C1 segment of cervical spinal cord (tissue), 14 donors: ENCODE data around the gene OSM.
"Not testable (repeated sequence)": the region's sequence is repeated elsewhere in the genome, so short reads cannot be mapped to it uniquely, and the experiment has no call there.

Experiments
- DNase-seq, 14 donors: peaks; one replicate each; lab custom pipeline; 2025; lab: John Stamatoyannopoulos, UW

Gene OSM

GRCh38 chr22:30228509-30229359 is 37.9 kb downstream of the OSM start:
- no peak for DNase-seq

DNA sequence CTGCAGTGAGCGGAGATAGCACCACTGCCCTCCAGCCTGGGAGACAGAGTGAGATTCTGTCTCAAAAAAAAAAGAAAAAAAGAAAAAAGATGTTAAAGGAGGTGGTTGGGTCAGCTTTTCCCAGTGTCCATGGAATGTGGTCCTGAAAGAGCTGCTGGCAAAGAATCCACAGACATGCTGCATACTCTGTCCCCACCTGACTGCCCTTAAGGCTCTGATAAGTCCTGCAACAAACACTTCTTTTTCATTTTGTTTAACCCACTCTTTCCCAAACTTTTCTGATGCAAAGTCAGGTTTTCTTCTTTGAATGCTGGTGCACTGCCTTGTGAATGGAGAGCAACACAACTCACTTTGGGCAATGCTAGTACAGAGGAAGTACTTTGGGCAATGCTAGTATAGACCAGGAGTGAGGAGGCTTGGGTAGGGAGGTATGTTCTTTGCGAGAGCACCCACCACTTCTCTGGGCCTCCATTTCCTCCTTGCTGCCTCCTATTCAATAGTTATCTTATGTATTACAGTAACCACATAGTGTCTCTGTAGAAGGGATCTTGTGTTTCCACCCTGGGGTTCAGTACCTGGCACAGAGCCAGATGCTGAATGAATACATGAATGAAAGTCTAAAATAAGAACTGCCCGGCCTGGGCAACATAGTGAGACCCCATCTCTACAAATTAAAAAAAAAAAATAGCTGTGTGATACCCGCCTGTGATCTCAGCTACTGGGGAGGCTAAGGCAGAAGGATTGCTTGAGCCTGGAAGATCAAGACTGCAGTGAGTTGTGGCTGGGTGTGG is 39.0 kb downstream of the OSM start:
- no peak for DNase-seq

DNA sequence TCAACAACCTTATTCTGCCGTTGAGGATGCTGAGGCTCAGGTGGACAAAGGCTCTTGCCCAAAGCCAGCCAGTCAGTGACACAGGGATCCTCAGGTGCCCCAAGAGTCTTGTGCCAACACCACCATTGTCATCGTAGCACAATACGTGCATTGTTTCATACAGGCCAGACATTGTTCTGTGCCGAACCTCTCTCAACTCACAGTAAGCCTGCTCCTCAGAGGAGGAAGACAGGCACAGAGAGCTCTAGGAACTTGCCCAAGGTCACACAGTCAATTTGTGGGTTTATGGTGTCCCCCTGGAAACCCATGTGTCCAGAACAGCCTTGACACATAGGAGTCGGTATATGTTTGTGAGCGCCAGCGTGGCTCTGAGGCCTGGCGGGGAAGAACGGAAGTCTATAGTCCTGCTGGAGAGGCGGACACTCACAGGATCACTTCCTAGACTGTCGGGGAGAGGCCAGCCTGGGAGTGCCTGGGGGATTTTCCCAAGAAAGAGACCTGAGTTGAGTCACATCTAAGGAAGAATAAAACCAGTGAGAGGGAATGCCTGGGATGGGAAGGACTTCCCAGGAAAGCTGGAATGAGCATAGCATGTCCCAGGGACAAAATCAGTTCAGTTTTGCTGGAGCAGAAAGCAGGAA is 40.3 kb downstream of the OSM start:
- DNase-seq = no peak

GRCh38 chr22:30225220-30225927 is 41.3 kb downstream of the OSM start:
- no peak for DNase-seq

DNA sequence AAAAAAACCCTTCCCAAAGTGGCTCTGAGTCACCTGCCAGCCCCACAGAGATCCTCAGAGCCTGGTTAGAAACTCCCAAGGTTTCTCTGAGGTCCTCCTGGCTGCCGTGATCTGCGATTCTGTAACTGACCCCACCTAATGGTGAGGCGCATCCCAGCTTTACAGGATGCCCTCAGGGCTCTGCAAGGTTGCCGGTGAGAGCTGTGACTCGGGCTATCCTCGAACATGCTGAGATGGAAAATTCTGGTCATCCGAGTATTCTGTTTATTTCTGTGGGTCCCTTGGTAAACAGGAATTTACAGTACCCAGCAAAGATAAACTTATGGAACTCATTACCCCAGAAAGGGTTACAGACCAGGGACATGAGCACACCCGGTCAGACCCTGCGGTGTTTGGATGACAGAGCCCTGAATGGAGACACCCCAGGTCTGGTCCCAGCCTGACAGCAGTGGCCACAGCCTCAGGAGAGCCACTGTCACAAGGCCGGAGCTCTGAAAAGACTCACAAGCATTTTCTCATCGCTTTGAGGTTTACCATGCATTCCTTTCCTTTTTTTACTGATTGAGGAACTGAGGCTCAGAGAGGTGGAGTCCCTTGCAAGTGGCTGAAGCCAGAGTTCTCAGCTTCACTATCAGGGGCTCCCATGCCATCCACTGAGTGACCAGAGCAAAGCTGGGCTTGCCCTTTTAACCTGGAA is 42.3 kb downstream of the OSM start:
- no peak for DNase-seq

GRCh38 chr22:30223303-30223702 is 43.3 kb downstream of the OSM start:
- no peak for DNase-seq

GRCh38 chr22:30222321-30222720 is 44.3 kb downstream of the OSM start:
- DNase-seq = no peak

DNA sequence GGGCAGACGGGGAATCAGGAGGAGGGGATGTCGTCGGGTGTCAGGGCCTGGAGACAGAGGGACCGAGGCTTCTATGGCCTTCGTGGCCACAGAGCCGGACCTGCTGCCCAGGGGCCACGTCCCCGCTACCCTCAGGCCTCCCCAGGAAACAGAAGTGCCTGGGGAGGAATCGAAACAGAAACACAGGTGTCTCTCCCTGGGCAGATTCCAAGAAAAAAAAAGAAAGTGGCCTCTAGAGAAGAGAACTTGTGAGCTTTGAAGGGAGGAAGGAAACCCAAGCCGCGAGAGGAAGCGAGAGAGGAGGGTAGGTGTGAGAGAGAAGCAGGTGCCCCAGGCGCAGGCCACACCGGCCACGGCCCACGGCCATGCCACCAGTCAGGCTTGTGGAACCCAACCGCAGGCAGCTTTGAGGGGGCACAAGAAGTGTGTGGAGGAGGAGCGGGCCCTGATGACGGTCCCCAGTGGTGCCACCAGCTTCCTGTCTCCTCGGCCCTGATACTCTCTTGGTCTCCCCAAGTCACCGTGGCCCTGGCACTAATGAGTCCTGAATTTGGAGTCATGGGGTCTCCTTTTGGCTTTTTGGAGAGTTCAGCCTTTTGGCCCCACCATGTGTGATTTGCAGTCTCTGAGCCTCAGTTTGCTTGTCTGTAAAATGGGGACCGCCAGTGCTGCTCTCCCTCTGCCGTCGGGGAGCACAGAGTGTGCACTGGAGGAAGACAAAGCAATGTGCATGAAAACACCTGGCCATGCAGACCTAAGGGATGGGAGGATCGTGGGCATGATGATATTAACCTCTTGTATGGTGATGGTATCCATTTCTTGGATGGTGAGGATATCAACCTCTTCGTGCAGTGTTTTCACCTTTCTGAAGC is 45.3 kb downstream of the OSM start:
- DNase-seq = no peak

GRCh38 chr22:30220338-30221012 is 46.2 kb downstream of the OSM start:
- no peak for DNase-seq

DNA sequence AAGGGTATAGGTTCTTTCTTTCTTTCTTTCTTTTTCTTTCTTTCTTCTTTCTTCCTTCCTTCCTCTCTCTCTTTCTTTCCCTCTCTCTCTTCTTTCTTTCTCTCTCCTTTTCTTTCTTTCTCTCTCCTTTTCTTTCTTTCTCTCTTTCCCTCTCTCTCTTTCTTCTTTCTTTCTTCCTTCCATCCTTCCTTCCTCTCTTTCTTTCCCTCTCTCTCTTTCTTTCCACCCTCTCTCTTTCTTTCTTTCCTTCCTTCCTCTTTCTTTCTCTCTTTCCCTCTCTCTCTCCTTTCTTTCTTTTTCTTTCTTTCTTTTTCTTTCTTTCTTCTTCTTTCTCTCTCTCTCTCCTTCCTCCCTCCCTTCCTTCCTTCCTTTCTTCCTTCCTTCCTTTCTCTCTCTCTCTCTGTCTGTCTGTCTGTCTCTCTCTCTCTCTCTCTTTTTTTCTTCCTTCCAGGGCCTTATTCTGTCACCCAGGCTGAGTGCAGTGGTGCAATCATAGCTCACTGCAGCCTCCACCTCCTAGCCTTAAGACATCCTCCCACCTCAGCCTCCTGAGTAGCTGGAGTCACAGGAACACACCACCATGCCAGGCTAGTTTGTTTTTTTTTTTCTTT is 46.9 kb downstream of the OSM start:
- DNase-seq = no peak

- DNase-seq = no peak
Measured at GRCh38 chr22:30219049-30219654, 47.5 kb downstream of the OSM start.

DNA sequence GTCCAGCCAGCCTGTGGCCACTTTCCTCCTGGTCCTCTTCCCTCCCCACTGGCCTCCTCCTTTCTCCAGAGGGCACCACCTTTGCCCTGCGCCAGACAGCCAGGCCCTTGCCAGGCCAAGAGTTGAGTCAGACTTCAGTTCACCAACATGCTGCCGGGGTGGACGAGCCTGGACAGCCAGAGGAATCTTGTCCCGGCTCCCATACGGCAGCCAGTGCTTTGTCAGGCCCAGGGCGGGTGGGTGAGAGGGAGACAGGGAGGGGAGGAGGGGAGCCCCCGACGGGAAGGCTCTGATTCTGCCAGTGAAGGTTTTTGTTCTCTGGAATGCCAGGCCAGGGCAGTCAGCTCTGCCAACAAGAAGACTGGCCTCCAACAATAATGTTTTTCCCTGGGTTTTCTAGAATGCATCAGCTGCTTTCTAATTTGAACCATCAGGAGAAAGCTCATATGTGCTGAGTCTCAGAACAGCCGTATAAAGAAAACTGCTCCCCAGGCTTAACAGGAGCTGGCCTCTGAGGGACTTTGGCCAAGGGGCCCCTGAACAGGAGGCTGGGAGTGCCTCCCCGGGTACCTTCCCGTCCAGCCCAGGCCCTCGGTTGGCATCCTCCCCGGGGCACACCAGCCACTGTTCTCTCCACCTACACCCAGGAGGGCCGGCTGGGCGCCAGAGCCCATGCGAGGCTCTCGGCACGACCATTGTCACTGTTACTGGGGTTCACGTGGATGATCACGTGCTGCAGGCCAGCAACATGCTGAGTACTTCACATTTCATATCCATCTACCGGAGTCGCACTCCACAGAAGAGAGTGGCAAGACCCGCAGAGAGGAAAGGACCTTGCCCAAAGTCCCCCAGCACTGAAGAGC is 48.7 kb downstream of the OSM start:
- DNase-seq = peak in 9 of 14 donors; percentile 19 to 82 (median 42)

DNA sequence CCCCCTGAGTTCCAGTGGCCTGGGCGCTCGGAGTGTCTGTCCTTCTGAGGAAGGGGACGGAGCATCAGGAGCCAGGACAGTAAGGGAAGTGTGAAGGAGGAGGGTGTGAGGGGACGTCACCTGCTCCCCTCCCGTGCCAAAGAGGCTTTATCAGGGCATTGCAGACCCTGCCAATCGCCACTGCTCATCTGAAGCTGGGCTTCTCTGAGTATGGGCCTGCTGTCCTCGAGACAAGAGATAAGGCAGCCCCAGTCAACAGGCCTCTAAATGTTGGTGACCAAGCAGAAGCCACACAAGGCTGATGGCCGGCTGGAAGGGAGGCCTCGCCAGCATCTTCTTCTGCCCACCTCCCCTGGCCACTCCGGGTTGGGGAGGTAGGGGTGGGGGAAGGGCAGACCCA is 49.9 kb downstream of the OSM start:
- no peak for DNase-seq

DNA sequence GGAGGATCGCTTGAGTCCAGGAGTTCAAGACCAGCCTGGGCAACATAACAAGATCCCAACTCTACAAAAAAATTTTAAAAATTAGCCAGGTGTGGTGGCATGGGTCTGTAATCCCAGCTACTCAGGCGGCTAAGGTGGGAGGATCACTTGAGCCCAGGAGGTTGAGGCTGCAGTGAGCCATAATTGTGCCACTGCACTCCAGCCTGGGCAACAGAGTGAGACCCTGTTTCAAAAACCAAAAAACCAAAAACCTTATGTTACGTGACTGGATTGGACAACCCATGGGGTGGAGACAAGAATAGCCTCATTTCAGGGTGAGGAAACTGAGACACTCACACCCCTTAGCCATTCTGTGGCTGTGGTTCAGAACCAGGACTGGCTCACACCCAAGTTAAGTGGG is 50.4 kb downstream of the OSM start:
- not testable (repeated sequence) for DNase-seq

- no peak for DNase-seq
Measured at GRCh38 chr22:30214703-30215407, 51.8 kb downstream of the OSM start.

- no peak for DNase-seq
Measured at GRCh38 chr22:30212996-30213441, 53.6 kb downstream of the OSM start.
